Ishikawa (cell line): ENCODE measurements around the gene PITPNC1.

ENCODE experiments used
- CEBPB ChIP-seq: IDR thresholded peaks from 2 replicates; pipeline ENCODE4 v1.6.1; 2012
- CREB1 ChIP-seq: IDR thresholded peaks from 2 replicates; pipeline ENCODE4 v1.6.1; 2012; ENCODE audit warnings: low read depth
- EGR1 ChIP-seq: IDR thresholded peaks from 2 replicates; pipeline ENCODE4 v1.6.1; 2012
- EP300 ChIP-seq: IDR thresholded peaks from 2 replicates; pipeline ENCODE4 v1.6.1; 2012; ENCODE audit warnings: borderline replicate concordance
- FOXM1 ChIP-seq: IDR thresholded peaks from 2 replicates; pipeline ENCODE4 v1.6.1; 2012; ENCODE audit warnings: low read depth, borderline replicate concordance
- NFIC ChIP-seq: IDR thresholded peaks from 2 replicates; pipeline ENCODE4 v1.6.1; 2012
- RAD21 ChIP-seq: IDR thresholded peaks from 2 replicates; pipeline ENCODE4 v1.6.1; 2012; ENCODE audit warnings: low read depth
- TAF1 ChIP-seq: IDR thresholded peaks from 2 replicates; pipeline ENCODE4 v1.6.1; 2012; ENCODE audit warnings: low read depth, mild to moderate bottlenecking
- TCF12 ChIP-seq: IDR thresholded peaks from 2 replicates; pipeline ENCODE4 v1.6.1; 2012; ENCODE audit warnings: low read depth
- TEAD4 ChIP-seq: IDR thresholded peaks from 2 replicates; pipeline ENCODE4 v1.6.1; 2012
- YY1 ChIP-seq: IDR thresholded peaks from 2 replicates; pipeline ENCODE4 v1.6.1; 2012; ENCODE audit warnings: low read depth
- ZBTB7A ChIP-seq: IDR thresholded peaks from 2 replicates; pipeline ENCODE4 v1.6.1; 2012; ENCODE audit warnings: low read depth
- TF ChIP-seq, protein P1 (sequence below): IDR thresholded peaks from 2 replicates; pipeline ENCODE4 v1.6.1; 2012
- TF ChIP-seq, protein P2 (sequence below): IDR thresholded peaks from 2 replicates; pipeline ENCODE4 v1.6.1; 2012
- TF ChIP-seq, protein P3 (sequence below): IDR thresholded peaks from 2 replicates; pipeline ENCODE4 v1.6.1; 2012; ENCODE audit warnings: low read depth, mild to moderate bottlenecking

The PITPNC1 gene

DNA sequence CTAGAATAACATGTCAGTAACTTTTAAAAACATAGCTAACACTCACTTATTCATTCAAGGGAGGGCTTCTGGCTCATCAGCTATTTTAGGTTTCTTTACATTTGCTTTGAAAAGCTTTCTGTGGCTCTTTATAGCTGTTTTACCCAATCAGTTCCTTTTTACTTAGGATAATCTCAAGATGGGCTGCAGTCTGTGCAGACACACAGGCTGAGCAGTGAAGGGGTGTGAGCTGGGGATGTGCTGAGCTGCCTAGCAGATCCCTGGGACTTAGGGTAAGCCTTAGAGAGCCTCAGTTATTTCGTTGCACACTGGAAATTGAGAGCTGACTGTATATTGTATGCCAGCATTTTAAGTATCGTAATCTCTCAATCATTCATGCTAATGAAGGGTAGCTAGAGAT is 310.4 kb downstream of the PITPNC1 start:
- no peak for TF ChIP-seq NFIC
- TF ChIP-seq RAD21 = no peak
- no peak for TF ChIP-seq EGR1
- TF ChIP-seq YY1 = no peak
- no peak for TF ChIP-seq CEBPB
- TF ChIP-seq, protein P1, sequence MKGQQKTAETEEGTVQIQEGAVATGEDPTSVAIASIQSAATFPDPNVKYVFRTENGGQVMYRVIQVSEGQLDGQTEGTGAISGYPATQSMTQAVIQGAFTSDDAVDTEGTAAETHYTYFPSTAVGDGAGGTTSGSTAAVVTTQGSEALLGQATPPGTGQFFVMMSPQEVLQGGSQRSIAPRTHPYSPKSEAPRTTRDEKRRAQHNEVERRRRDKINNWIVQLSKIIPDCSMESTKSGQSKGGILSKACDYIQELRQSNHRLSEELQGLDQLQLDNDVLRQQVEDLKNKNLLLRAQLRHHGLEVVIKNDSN = no peak
- TF ChIP-seq CREB1 = no peak
- TF ChIP-seq FOXM1 = no peak
- no peak for TF ChIP-seq EP300
- TF ChIP-seq, protein P2, sequence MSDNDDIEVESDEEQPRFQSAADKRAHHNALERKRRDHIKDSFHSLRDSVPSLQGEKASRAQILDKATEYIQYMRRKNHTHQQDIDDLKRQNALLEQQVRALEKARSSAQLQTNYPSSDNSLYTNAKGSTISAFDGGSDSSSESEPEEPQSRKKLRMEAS = no peak
- TF ChIP-seq TCF12 = no peak
- TF ChIP-seq TAF1 = no peak
- TF ChIP-seq, protein P3, sequence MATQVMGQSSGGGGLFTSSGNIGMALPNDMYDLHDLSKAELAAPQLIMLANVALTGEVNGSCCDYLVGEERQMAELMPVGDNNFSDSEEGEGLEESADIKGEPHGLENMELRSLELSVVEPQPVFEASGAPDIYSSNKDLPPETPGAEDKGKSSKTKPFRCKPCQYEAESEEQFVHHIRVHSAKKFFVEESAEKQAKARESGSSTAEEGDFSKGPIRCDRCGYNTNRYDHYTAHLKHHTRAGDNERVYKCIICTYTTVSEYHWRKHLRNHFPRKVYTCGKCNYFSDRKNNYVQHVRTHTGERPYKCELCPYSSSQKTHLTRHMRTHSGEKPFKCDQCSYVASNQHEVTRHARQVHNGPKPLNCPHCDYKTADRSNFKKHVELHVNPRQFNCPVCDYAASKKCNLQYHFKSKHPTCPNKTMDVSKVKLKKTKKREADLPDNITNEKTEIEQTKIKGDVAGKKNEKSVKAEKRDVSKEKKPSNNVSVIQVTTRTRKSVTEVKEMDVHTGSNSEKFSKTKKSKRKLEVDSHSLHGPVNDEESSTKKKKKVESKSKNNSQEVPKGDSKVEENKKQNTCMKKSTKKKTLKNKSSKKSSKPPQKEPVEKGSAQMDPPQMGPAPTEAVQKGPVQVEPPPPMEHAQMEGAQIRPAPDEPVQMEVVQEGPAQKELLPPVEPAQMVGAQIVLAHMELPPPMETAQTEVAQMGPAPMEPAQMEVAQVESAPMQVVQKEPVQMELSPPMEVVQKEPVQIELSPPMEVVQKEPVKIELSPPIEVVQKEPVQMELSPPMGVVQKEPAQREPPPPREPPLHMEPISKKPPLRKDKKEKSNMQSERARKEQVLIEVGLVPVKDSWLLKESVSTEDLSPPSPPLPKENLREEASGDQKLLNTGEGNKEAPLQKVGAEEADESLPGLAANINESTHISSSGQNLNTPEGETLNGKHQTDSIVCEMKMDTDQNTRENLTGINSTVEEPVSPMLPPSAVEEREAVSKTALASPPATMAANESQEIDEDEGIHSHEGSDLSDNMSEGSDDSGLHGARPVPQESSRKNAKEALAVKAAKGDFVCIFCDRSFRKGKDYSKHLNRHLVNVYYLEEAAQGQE = no peak
- TF ChIP-seq TEAD4 = no peak

DNA sequence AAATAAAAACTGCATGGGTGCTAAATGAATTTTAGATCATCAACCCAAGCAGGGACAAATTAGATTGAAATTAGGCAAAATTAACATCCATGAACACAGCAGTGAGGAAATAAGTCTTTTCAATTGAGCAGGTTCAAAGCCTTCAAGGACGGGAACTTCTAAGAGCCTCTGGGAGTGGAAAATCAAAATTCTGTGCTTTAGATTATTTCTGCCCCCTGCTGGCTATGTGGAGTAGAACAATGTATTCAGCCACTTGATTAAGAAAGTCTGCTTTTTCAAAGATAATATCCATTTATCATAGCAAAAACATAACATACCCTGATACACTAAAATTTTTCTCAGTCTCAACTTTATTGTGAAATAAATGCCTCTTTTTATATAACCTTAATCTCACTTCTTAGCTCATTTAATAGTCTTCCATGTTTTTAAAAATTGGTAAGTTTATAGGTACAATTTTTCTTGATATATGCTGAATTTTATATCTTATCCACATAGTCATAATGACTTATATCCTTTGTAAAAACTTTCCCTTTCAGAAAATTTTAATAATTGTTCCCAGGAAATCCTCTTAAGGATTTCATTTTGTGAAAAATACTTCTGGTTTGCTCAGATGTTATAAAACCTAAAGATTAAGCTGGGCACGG is 312.6 kb downstream of the PITPNC1 start:
- TF ChIP-seq EP300 (no peak), YY1 (no peak), RAD21 (peak; percentile 74), EGR1 (no peak)

DNA sequence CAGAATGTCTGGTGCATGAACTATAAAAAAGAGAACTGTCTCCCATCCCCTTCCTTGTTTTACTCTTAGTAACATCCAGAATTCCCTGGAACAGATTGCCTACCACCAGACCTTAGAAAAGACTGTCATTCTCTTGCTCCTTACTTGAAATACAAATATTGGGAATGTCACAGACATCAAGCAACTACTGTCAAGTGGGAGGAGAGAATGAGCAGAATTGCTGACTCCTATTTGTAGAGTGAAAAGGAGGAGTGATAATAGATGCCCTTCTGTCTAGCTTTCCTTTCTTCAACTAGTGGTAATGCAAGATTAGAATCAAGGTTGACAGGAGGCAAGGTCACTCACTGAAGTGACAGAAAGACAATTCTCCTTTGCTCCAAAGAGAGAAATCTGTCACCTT is 316.7 kb downstream of the PITPNC1 start:
- no peak for TF ChIP-seq CEBPB
- TF ChIP-seq NFIC = no peak
- TF ChIP-seq, protein P1 = no peak
- TF ChIP-seq EGR1 = no peak
- TF ChIP-seq, protein P3 = no peak

DNA sequence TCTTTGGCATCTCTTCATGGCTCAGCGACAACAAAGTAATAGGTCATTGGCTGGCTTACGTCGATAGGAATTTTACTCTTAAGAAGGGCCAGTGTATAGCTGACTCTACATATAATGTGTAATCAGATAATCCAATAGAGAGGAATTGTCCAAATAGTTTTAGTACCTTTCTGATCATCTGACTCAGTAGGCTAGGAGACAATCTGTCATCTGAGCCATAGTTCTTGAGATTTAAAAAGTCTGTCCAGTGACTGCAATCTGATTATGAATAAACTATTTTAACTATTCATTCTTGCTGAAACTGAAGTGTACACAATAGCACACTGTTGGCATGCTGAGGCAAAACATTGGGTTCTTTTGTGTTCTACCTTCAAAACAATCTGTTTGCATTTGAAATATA is 319.3 kb downstream of the PITPNC1 start:
- TF ChIP-seq, protein P2 = no peak
- no peak for TF ChIP-seq TEAD4
- TF ChIP-seq FOXM1 = no peak
- TF ChIP-seq, protein P3 = no peak
- TF ChIP-seq CREB1 = no peak
- no peak for TF ChIP-seq CEBPB
- TF ChIP-seq ZBTB7A = no peak
- TF ChIP-seq TAF1 = no peak
- TF ChIP-seq YY1 = no peak
- no peak for TF ChIP-seq EGR1
- no peak for TF ChIP-seq TCF12
- no peak for TF ChIP-seq EP300
- TF ChIP-seq, protein P1 = no peak
- no peak for TF ChIP-seq RAD21
- TF ChIP-seq NFIC = no peak
